Fibroblast of lung (primary cell): ENCODE results near the gene COMMD7. TPM values are rescaled to one million over a fixed set of nuclear protein-coding genes. Genes with fewer than 3 reads are reported as not detected.
"Not testable (repeated sequence)": the region's sequence is repeated elsewhere in the genome, so short reads cannot be mapped to it uniquely, and the experiment has no call there.

Experiments
- DNase-seq, 2 donors: peaks; one replicate each; pipeline versions ENCODE4 v3.0.0 to v3.0.0-alpha.2; 2010; ENCODE audit warnings: low read depth in 2 of 2
- H2AFZ ChIP-seq: 2 replicates; pipeline ENCODE4 v1.5.1; 2012; ENCODE audit warnings: low read length, control low read depth, inconsistent platforms
- H3K27ac ChIP-seq: 2 replicates; pipeline ENCODE4 v1.5.1; 2011; ENCODE audit warnings: low read length, control low read depth; ENCODE audit not compliant: insufficient read depth
- H3K27me3 ChIP-seq: 2 replicates; pipeline ENCODE4 v1.5.1; 2011; ENCODE audit warnings: mild to moderate bottlenecking, low read length; ENCODE audit not compliant: control insufficient read depth, insufficient read depth
- H3K36me3 ChIP-seq: 2 replicates; pipeline ENCODE4 v1.5.1; 2011; ENCODE audit warnings: low read length; ENCODE audit not compliant: control insufficient read depth, insufficient read depth
- H3K4me1 ChIP-seq: 2 replicates; pipeline ENCODE4 v1.5.1; 2011; ENCODE audit warnings: low read length; ENCODE audit not compliant: control insufficient read depth, insufficient read depth; ENCODE audit errors: extremely low read depth
- H3K4me2 ChIP-seq: 2 replicates; pipeline ENCODE4 v1.5.1; 2011; ENCODE audit warnings: low read length, control low read depth; ENCODE audit not compliant: insufficient read depth; ENCODE audit errors: extremely low read depth
- H3K4me3 ChIP-seq, 4 experiments: fragments of 200-600 bp in 1 of 4; sonication (generic) in 1 of 4; replicated peaks in 1 of 4; 2 replicates each; pipeline ENCODE4 v1.5.1; 2011 to 2016; ENCODE audit warnings: low read length in 4 of 4, low read depth in 3 of 4, mild to moderate bottlenecking in 3 of 4, control low read depth in 2 of 4, inconsistent platforms in 1 of 4, mixed read lengths in 1 of 4; ENCODE audit not compliant: insufficient read depth in 1 of 4; ENCODE audit errors: control extremely low read depth in 1 of 4
- H3K79me2 ChIP-seq: 2 replicates; pipeline ENCODE4 v1.5.1; 2012; ENCODE audit warnings: mild to moderate bottlenecking, low read length, inconsistent platforms; ENCODE audit not compliant: control insufficient read depth, insufficient read depth
- H3K9ac ChIP-seq: 2 replicates; pipeline ENCODE4 v1.5.1; 2011; ENCODE audit warnings: mild to moderate bottlenecking, low read length, control low read depth; ENCODE audit not compliant: insufficient read depth
- H3K9me3 ChIP-seq: 2 replicates; pipeline ENCODE4 v1.5.1; 2012; ENCODE audit warnings: low read depth, low read length; ENCODE audit not compliant: control insufficient read depth, insufficient read depth
- H4K20me1 ChIP-seq: 2 replicates; pipeline ENCODE4 v1.5.1; 2011; ENCODE audit warnings: low read length; ENCODE audit not compliant: control insufficient read depth, insufficient read depth; ENCODE audit errors: extremely low read depth
- EZH2 ChIP-seq: IDR thresholded peaks from 2 replicates; pipeline ENCODE4 v1.5.1; 2012; ENCODE audit warnings: low read length, control low read depth, mild to moderate bottlenecking; ENCODE audit errors: missing control alignments
- polyA plus RNA-seq, 2 donors: library from polyadenylated mRNA; depleted of rRNA in 1 of 2; stranded (reverse) in 1 of 2; unstranded in 1 of 2; fragments of >200 nt; gene quantifications; 2 replicates each; pipeline ENCODE4 v1.2.1, GENCODE V29; 2011 to 2012; ENCODE audit warnings: missing spikeins in 1 of 2
- total RNA-seq: library from RNA; depleted of rRNA; stranded (reverse); fragments of >200 nt; gene quantifications from 2 replicates; pipeline ENCODE4 v1.2.1, GENCODE V29; 2014
- TF ChIP-seq, protein P1 (sequence below), 2 donors: IDR thresholded peaks in 1 of 2; conservative IDR thresholded peaks in 1 of 2; 1 replicate in 1 of 2; 2 replicates in 1 of 2; pipeline ENCODE4 v1.5.1; 2011 to 2012; ENCODE audit warnings: low read length in 2 of 2, control low read depth in 1 of 2, inconsistent platforms in 1 of 2, low read depth in 1 of 2, mild to moderate bottlenecking in 1 of 2

Gene COMMD7
- total and polyA plus RNA-seq, 2 donors (not counting 1 experiment from before 2014, with no cell fraction given), result 39.6 to 68.5 TPM

DNA sequence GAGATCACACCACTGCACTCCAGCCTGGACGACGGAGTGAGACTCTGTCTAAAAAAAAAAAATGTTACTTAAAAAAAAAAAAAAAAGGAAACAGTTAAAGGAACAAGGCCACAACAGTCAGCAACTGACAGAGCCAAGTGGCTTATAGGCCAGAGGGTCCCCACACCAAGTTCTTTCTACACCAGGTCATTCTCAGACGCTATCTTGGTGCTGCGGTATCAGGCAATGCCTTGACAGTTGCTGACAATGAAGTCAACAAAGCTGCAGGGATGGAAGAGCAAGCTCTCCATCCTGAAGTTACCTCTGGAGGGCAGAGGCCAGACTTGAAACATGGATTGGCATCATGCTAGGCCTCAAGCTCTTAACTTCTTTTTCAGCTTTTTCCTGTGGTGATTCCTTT, 31.9 kb downstream of the COMMD7 start:
- H3K4me3 ChIP-seq, result no peak overlapping the region
- no peak overlapping the region for H3K27ac ChIP-seq
- no peak overlapping the region for H3K9ac ChIP-seq
- H2AFZ ChIP-seq, result no peak overlapping the region
- no peaks in the 10 kb centered on the region for H3K27me3 ChIP-seq
- TF ChIP-seq, protein P1, sequence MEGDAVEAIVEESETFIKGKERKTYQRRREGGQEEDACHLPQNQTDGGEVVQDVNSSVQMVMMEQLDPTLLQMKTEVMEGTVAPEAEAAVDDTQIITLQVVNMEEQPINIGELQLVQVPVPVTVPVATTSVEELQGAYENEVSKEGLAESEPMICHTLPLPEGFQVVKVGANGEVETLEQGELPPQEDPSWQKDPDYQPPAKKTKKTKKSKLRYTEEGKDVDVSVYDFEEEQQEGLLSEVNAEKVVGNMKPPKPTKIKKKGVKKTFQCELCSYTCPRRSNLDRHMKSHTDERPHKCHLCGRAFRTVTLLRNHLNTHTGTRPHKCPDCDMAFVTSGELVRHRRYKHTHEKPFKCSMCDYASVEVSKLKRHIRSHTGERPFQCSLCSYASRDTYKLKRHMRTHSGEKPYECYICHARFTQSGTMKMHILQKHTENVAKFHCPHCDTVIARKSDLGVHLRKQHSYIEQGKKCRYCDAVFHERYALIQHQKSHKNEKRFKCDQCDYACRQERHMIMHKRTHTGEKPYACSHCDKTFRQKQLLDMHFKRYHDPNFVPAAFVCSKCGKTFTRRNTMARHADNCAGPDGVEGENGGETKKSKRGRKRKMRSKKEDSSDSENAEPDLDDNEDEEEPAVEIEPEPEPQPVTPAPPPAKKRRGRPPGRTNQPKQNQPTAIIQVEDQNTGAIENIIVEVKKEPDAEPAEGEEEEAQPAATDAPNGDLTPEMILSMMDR (conservative IDR thresholded peaks at IDR 0.05 in 1 of 2, IDR thresholded peaks at IDR 0.05 in 1 of 2; ENCODE audit: low read depth in 1 of 2, low read length in 2 of 2), result no peak
- no peaks in the 10 kb centered on the region for H4K20me1 ChIP-seq
- peaks cover 9% of the 10 kb centered on the region for H3K4me1 ChIP-seq
- H3K79me2 ChIP-seq, result no peaks in the 10 kb centered on the region
- H3K9me3 ChIP-seq, result no peaks in the 10 kb centered on the region
- no peak for DNase-seq
- no peak overlapping the region for H3K4me2 ChIP-seq
- no peaks in the 10 kb centered on the region for H3K36me3 ChIP-seq

DNA sequence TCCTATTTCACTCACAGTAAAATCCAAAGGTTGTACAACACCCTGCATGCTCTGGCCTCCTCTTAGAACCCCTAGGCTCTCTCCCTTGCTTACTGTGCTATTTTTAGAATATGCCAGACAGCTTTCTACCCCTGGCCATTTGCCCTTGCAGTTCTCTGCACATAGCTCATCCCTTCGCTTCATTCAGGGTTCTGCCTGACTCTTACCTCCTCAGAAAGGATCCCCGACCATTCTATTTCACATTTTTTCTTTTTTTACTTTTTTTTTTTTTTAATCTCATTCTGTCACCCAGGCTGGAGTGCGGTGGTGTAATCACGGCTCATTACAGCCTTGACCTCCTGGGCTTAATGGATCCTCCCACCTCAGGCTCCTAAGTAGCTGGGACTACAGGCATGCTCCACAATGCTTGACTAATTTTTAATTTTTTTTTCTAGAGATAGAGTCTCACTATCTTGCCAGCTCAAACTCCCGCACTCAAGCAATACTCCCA, 33.6 kb downstream of the COMMD7 start:
- H3K79me2 ChIP-seq, result no peaks in the 10 kb centered on the region
- no peaks in the 10 kb centered on the region for H3K27me3 ChIP-seq
- H3K36me3 ChIP-seq, result peaks cover under 1% of the 10 kb centered on the region
- no peak overlapping the region for H3K27ac ChIP-seq
- no peak for TF ChIP-seq EZH2
- TF ChIP-seq, protein P1 (conservative IDR thresholded peaks at IDR 0.05 in 1 of 2, IDR thresholded peaks at IDR 0.05 in 1 of 2; ENCODE audit: low read depth in 1 of 2, low read length in 2 of 2), result no peak
- H4K20me1 ChIP-seq, result no peaks in the 10 kb centered on the region
- H3K4me3 ChIP-seq, result no peak overlapping the region
- no peak overlapping the region for H3K9ac ChIP-seq
- H3K4me2 ChIP-seq, result no peak overlapping the region
- peaks cover 9% of the 10 kb centered on the region for H3K4me1 ChIP-seq
- DNase-seq, result peak in 1 of 2 donors; percentile 19
- H3K9me3 ChIP-seq, result no peaks in the 10 kb centered on the region
- no peak overlapping the region for H2AFZ ChIP-seq

DNA sequence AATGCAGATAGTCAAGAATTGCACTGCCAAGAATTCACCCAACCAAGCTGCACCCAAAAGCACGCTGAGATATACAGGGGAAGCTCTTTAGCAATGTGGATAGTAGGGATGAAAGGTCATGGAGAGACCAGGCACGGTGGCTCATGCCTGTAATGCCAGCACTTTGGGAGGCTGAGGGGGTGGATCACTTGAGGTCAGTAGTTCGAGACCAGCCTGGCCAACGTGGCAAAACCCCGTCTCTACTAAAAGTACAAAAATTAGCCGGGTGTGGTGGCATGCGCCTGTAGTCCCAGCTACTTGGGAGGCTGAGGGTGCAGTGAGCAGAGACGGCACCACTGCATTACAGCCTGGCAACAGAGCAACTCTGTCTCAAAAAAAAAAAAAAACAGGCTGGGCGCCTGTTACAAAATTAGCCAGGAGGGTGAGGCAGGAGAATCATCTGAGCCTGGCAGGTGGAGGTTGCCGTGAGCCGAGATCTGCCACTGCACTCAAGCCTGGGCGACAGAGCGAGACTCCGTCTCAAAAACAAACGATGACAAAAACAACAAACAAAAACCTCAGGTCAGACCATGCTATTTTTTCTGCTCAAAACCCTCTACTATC, 34.1 kb downstream of the COMMD7 start:
- H4K20me1 ChIP-seq, H3K4me1 ChIP-seq, H3K9ac ChIP-seq, H3K27me3 ChIP-seq, H3K9me3 ChIP-seq, H3K36me3 ChIP-seq, H3K4me2 ChIP-seq, H3K79me2 ChIP-seq, H3K27ac ChIP-seq, H2AFZ ChIP-seq, DNase-seq, H3K4me3 ChIP-seq: not testable (repeated sequence)
